H9 (cell line): ENCODE data around the gene DOCK1. TPM values are rescaled to one million over a fixed set of nuclear protein-coding genes. Genes with fewer than 3 reads are reported as not detected.

ENCODE experiments used
- DNase-seq: peaks from one replicate; pipeline ENCODE4 v3.0.0-alpha.2; 2017
- H2AFZ ChIP-seq: one replicate; pipeline ENCODE4 v1.6.1; 2013; ENCODE audit warnings: mild to moderate bottlenecking, low read length, control low read depth, moderate library complexity
- H2AK5ac ChIP-seq: 2 replicates; pipeline ENCODE4 v1.6.1; 2013; ENCODE audit warnings: low read length, control low read depth, mixed read lengths; ENCODE audit not compliant: insufficient read length
- H2BK120ac ChIP-seq: one replicate; pipeline ENCODE4 v1.6.1; 2013; ENCODE audit warnings: low read depth, mild to moderate bottlenecking, low read length, control low read depth, inconsistent platforms; ENCODE audit not compliant: poor library complexity, severe bottlenecking
- H2BK12ac ChIP-seq: 2 replicates; pipeline ENCODE4 v1.6.1; 2013; ENCODE audit warnings: low read length, control low read depth, mixed read lengths, low read depth; ENCODE audit not compliant: insufficient read length
- H2BK15ac ChIP-seq: 2 replicates; pipeline ENCODE4 v1.6.1; 2013; ENCODE audit warnings: low read depth, low read length, control low read depth
- H2BK20ac ChIP-seq: one replicate; pipeline ENCODE4 v1.6.1; 2013; ENCODE audit warnings: low read depth, mild to moderate bottlenecking, low read length, control low read depth, inconsistent platforms; ENCODE audit not compliant: poor library complexity, severe bottlenecking
- H2BK5ac ChIP-seq: 2 replicates; pipeline ENCODE4 v1.6.1; 2013; ENCODE audit warnings: low read length, control low read depth, mixed read lengths; ENCODE audit not compliant: insufficient read length
- H3K14ac ChIP-seq: 2 replicates; pipeline ENCODE4 v1.6.1; 2013; ENCODE audit warnings: low read length, control low read depth; ENCODE audit not compliant: insufficient read depth
- H3K18ac ChIP-seq: 2 replicates; pipeline ENCODE4 v1.6.1; 2013; ENCODE audit warnings: low read depth, mild to moderate bottlenecking, mixed read lengths, low read length, control low read depth; ENCODE audit not compliant: insufficient read length
- H3K23ac ChIP-seq: 2 replicates; pipeline ENCODE4 v1.6.1; 2013; ENCODE audit warnings: low read length, control low read depth, mixed read lengths, low read depth; ENCODE audit not compliant: insufficient read length
- H3K23me2 ChIP-seq: 2 replicates; pipeline ENCODE4 v1.6.1; 2013; ENCODE audit warnings: low read depth, mild to moderate bottlenecking, mixed read lengths, low read length, control low read depth; ENCODE audit not compliant: insufficient read length, poor library complexity, severe bottlenecking
- H3K27ac ChIP-seq: 2 replicates; pipeline ENCODE4 v1.5.1; 2013; ENCODE audit warnings: low read length, control low read depth, mixed read lengths, low read depth; ENCODE audit not compliant: insufficient read length
- H3K27me3 ChIP-seq: 2 replicates; pipeline ENCODE4 v1.6.1; 2013; ENCODE audit warnings: low read length, control low read depth, inconsistent platforms; ENCODE audit not compliant: insufficient read depth
- H3K4ac ChIP-seq: 2 replicates; pipeline ENCODE4 v1.6.1; 2013; ENCODE audit warnings: low read depth, mild to moderate bottlenecking, control low read depth, inconsistent platforms, low read length, moderate library complexity
- H3K4me1 ChIP-seq: 2 replicates; pipeline ENCODE4 v1.6.1; 2013; ENCODE audit warnings: low read length, control low read depth, inconsistent platforms; ENCODE audit not compliant: insufficient read depth
- H3K4me2 ChIP-seq: 2 replicates; pipeline ENCODE4 v1.6.1; 2013; ENCODE audit warnings: low read length, control low read depth, mixed read lengths; ENCODE audit not compliant: insufficient read length, insufficient read depth
- H3K56ac ChIP-seq: 2 replicates; pipeline ENCODE4 v1.6.1; 2013; ENCODE audit warnings: low read depth, mild to moderate bottlenecking, mixed read lengths, low read length, control low read depth; ENCODE audit not compliant: insufficient read length
- H3K79me1 ChIP-seq: 2 replicates; pipeline ENCODE4 v1.6.1; 2013; ENCODE audit warnings: low read depth, mild to moderate bottlenecking, moderate library complexity, low read length, control low read depth, inconsistent platforms; ENCODE audit not compliant: insufficient read depth, poor library complexity, severe bottlenecking
- H3K79me2 ChIP-seq: 2 replicates; pipeline ENCODE4 v1.6.1; 2013; ENCODE audit warnings: low read length, control low read depth, inconsistent platforms; ENCODE audit not compliant: insufficient read depth
- H3K9ac ChIP-seq: 2 replicates; pipeline ENCODE4 v1.6.1; 2013; ENCODE audit warnings: low read length, control low read depth, mixed read lengths; ENCODE audit not compliant: insufficient read length; ENCODE audit errors: extremely low read depth
- H3K9me3 ChIP-seq: one replicate; pipeline ENCODE4 v1.6.1; 2013; ENCODE audit warnings: low read depth, low read length, inconsistent platforms; ENCODE audit not compliant: control insufficient read depth
- H3T11ph ChIP-seq: one replicate; pipeline ENCODE4 v1.6.1; 2013; ENCODE audit warnings: mild to moderate bottlenecking, low read length, control low read depth, inconsistent platforms
- H4K20me1 ChIP-seq: one replicate; pipeline ENCODE4 v1.6.1; 2013; ENCODE audit not compliant: control insufficient read depth, insufficient read length, insufficient read depth
- H4K5ac ChIP-seq: 2 replicates; pipeline ENCODE4 v1.6.1; 2013; ENCODE audit warnings: low read depth, mild to moderate bottlenecking, mixed read lengths, low read length, control low read depth; ENCODE audit not compliant: insufficient read length
- H4K8ac ChIP-seq: replicated peaks from 2 replicates; pipeline ENCODE4 v1.6.1; 2013; ENCODE audit warnings: low read length, control low read depth, mixed read lengths, low read depth; ENCODE audit not compliant: insufficient read length
- H4K91ac ChIP-seq: 2 replicates; pipeline ENCODE4 v1.6.1; 2013; ENCODE audit warnings: low read depth, mild to moderate bottlenecking, moderate library complexity, mixed read lengths, low read length, control low read depth; ENCODE audit not compliant: insufficient read length
- H3K27ac Mint-ChIP-seq, 3 experiments: 2 replicates in 2 of 3; 3 replicates in 1 of 3; pipeline ENCODE4 v1.8.0; 2020 to 2021; ENCODE audit warnings: mixed read lengths in 3 of 3, mild to moderate bottlenecking in 1 of 3, moderate library complexity in 1 of 3
- H3K27me3 Mint-ChIP-seq: 2 replicates; pipeline ENCODE4 v1.8.0; 2021; ENCODE audit warnings: low read depth, mild to moderate bottlenecking, moderate library complexity, mixed read lengths
- H3K36me3 Mint-ChIP-seq, 3 experiments: 2 replicates in 2 of 3; 3 replicates in 1 of 3; pipeline ENCODE4 v1.8.0; 2020 to 2021; ENCODE audit warnings: low read depth in 3 of 3, mixed read lengths in 3 of 3; ENCODE audit not compliant: insufficient read depth in 1 of 3
- H3K4me1 Mint-ChIP-seq, 2 experiments: 2 replicates each; pipeline ENCODE4 v1.8.0; 2020; ENCODE audit warnings: mixed read lengths in 2 of 2
- H3K4me3 Mint-ChIP-seq, 2 experiments: 2 replicates in 1 of 2; 3 replicates in 1 of 2; pipeline ENCODE4 v1.8.0; 2020 to 2021; ENCODE audit warnings: mild to moderate bottlenecking in 2 of 2, mixed read lengths in 2 of 2, moderate library complexity in 1 of 2
- H3K9me3 Mint-ChIP-seq, 2 experiments: 2 replicates in 1 of 2; 3 replicates in 1 of 2; pipeline ENCODE4 v1.8.0; 2020; ENCODE audit warnings: mild to moderate bottlenecking in 2 of 2, mixed read lengths in 2 of 2, moderate library complexity in 1 of 2
- CTCF ChIP-seq: fragments of 200-600 bp; sonication (generic); conservative IDR thresholded peaks from 3 replicates; pipeline ENCODE4 v1.8.0; 2021; ENCODE audit warnings: antibody characterized with exemption, mild to moderate bottlenecking
- WGBS: extraction: QIAGEN DNeasy Blood & Tissue Kit; methylation state at CpG from one replicate; pipeline ENCODE4 v1.1.7; 2013; ENCODE audit warnings: missing lambda C conversion rate, low lambda C conversion rate, mixed read lengths; ENCODE audit not compliant: insufficient read length; ENCODE audit errors: extremely low coverage; 5-methylcytosine and 5-hydroxymethylcytosine counted together
- total RNA-seq: library from RNA; stranded (reverse); gene quantifications from 2 replicates; pipeline ENCODE4 v1.2.1, GENCODE V29; 2021

The DOCK1 gene
- total RNA-seq, 1 experiment from 2014 or later: 57.0 TPM

GRCh38 chr10:127331696-127332095 lies 426.5 kb downstream of the DOCK1 start:
- H3K27me3 ChIP-seq: no peaks in the 10 kb centered on the region
- H2BK12ac ChIP-seq: no peak overlapping the region
- no peak overlapping the region for H2BK5ac ChIP-seq
- H3K14ac ChIP-seq: no peak overlapping the region
- H2BK20ac ChIP-seq: no peak overlapping the region
- no peaks in the 10 kb centered on the region for H3K23me2 ChIP-seq
- H3K79me2 ChIP-seq: no peaks in the 10 kb centered on the region
- no peaks in the 10 kb centered on the region for H3K4me1 ChIP-seq
- no peak overlapping the region; a peak in 1 of 7 replicates for H3K27ac Mint-ChIP-seq
- no peak overlapping the region for H4K8ac ChIP-seq
- H4K20me1 ChIP-seq: no peaks in the 10 kb centered on the region
- no peaks in the 10 kb centered on the region for H3K9me3 ChIP-seq
- H3K79me1 ChIP-seq: no peaks in the 10 kb centered on the region
- H2AFZ ChIP-seq: no peak overlapping the region
- H3K27ac ChIP-seq: no peak overlapping the region
- H3K9me3 Mint-ChIP-seq: no peaks in the 10 kb centered on the region
- no peak overlapping the region for H4K5ac ChIP-seq
- no peak overlapping the region for H4K91ac ChIP-seq
- H2BK120ac ChIP-seq: no peak overlapping the region
- H3T11ph ChIP-seq: no peak overlapping the region
- no peak overlapping the region for H2AK5ac ChIP-seq
- H3K9ac ChIP-seq: no peak overlapping the region
- no peak for DNase-seq
- H2BK15ac ChIP-seq: no peak overlapping the region; the same call in 1 of the 2 replicates
- H3K18ac ChIP-seq: no peak overlapping the region
- H3K4me2 ChIP-seq: no peak overlapping the region
- peaks cover 12 to 20% of the 10 kb centered on the region in 2 experiments; a peak in 3 of 4 replicates for H3K4me1 Mint-ChIP-seq
- TF ChIP-seq CTCF: no peak
- no peak overlapping the region for H3K4ac ChIP-seq
- no peaks in the 10 kb centered on the region for H3K36me3 Mint-ChIP-seq
- no CpG with 5 or more reads among the region's 6 CpGs for WGBS
- no peaks in the 10 kb centered on the region for H3K27me3 Mint-ChIP-seq
- no peak overlapping the region for H3K23ac ChIP-seq
- no peak overlapping the region for H3K56ac ChIP-seq
- H3K4me3 Mint-ChIP-seq: no peak overlapping the region
